ENCODE results near the gene SDHA.
"Not testable (repeated sequence)": the region's sequence is repeated elsewhere in the genome, so short reads cannot be mapped to it uniquely, and the experiment has no call there.

Gene SDHA

GRCh38 chr5:218457-219291 is 554 bp downstream of the SDHA start:
- no CpG with 5 or more reads among the region's 73 CpGs for WGBS, 2 donors (ENCODE audit: extremely low coverage in 2 of 2, insufficient read length in 2 of 2, insufficient replicate concordance in 1 of 2)
- peak; percentile 24 for DNase-seq (ENCODE audit: low spot score)
- H2BK120ac ChIP-seq (ENCODE audit: low read depth, low read length) = no peak overlapping the region
- H2BK15ac ChIP-seq (ENCODE audit: low read length) = no peak overlapping the region
- peak overlapping the region; percentile 65 for H3K23ac ChIP-seq (ENCODE audit: low read depth, low read length, poor library complexity)
- H3K79me1 ChIP-seq (ENCODE audit: low read depth, low read length) = peaks cover 4% of the 10 kb centered on the region
- H3K9me3 ChIP-seq (replicated peaks in 1 of 2; ENCODE audit: control insufficient read depth in 2 of 2, insufficient read depth in 1 of 2, low read depth in 1 of 2, low read length in 2 of 2) = no peaks in the 10 kb centered on the region
- no peaks in the 10 kb centered on the region for H3K27me3 ChIP-seq (ENCODE audit: control insufficient read depth in 3 of 3, insufficient read depth in 3 of 3, low read depth in 1 of 3, low read length in 3 of 3)
- peak overlapping the region; percentile 81 for H3K9ac ChIP-seq (ENCODE audit: low read depth, low read length, poor library complexity)
- peak overlapping the region; percentile 88 for H2AFZ ChIP-seq (ENCODE audit: low read length)
- H3K27ac ChIP-seq (replicated peaks; ENCODE audit: low read length) = no peak overlapping the region
- H3K18ac ChIP-seq (ENCODE audit: low read length) = peak overlapping the region; percentile 77
- no peak overlapping the region for H4K8ac ChIP-seq (ENCODE audit: low read depth, low read length)
- H3K4me3 ChIP-seq (ENCODE audit: low read length in 2 of 2) = peak overlapping the region; percentile 86 to 97
- H4K91ac ChIP-seq (ENCODE audit: low read depth, low read length, poor library complexity) = no peak overlapping the region
- peak overlapping the region; percentile 61 for H2BK5ac ChIP-seq (ENCODE audit: low read length)
- peak overlapping the region; percentile 24 for H2AK5ac ChIP-seq (ENCODE audit: low read depth, low read length)
- H3K4me2 ChIP-seq (ENCODE audit: insufficient read depth, low read length, poor library complexity, severe bottlenecking) = peak overlapping the region; percentile 72
- H3K4ac ChIP-seq (ENCODE audit: low read length) = no peak overlapping the region
- no peak overlapping the region for H2BK12ac ChIP-seq (ENCODE audit: low read length)
- H3K14ac ChIP-seq (ENCODE audit: low read length) = no peak overlapping the region
- H3K4me1 ChIP-seq (ENCODE audit: control insufficient read depth in 2 of 2, insufficient read depth in 1 of 2, low read depth in 1 of 2, low read length in 2 of 2) = peaks cover 3 to 8% of the 10 kb centered on the region in 2 donors
- peaks cover 7 to 31% of the 10 kb centered on the region in 2 donors for H3K36me3 ChIP-seq (replicated peaks in 1 of 2; ENCODE audit: control insufficient read depth in 2 of 2, insufficient read depth in 2 of 2, low read length in 2 of 2)

GRCh38 chr5:219460-219863 is 1.3 kb downstream of the SDHA start:
- no peak overlapping the region for H3K9ac ChIP-seq (ENCODE audit: low read depth, low read length, poor library complexity)
- no peak overlapping the region for H2BK120ac ChIP-seq (ENCODE audit: low read depth, low read length)
- no CpG with 5 or more reads among the region's 9 CpGs for WGBS, 2 donors (ENCODE audit: extremely low coverage in 2 of 2, insufficient read length in 2 of 2, insufficient replicate concordance in 1 of 2)

GRCh38 chr5:219991-220390 is 1.9 kb downstream of the SDHA start:
- Histone ChIP-seq H3K14ac (ENCODE audit: low read length) (no peak overlapping the region), H3K9ac (ENCODE audit: low read depth, low read length, poor library complexity) (no peak overlapping the region), H3K4ac (ENCODE audit: low read length) (no peak overlapping the region), H3K18ac (ENCODE audit: low read length) (no peak overlapping the region), H3K9me3 (replicated peaks in 1 of 2; ENCODE audit: control insufficient read depth in 2 of 2, insufficient read depth in 1 of 2, low read depth in 1 of 2, low read length in 2 of 2) (no peaks in the 10 kb centered on the region), H3K27ac (replicated peaks; ENCODE audit: low read length) (no peak overlapping the region), H3K4me3 (ENCODE audit: low read length in 2 of 2) (no peak overlapping the region), H3K27me3 (ENCODE audit: control insufficient read depth in 3 of 3, insufficient read depth in 3 of 3, low read depth in 1 of 3, low read length in 3 of 3) (no peaks in the 10 kb centered on the region), H4K8ac (ENCODE audit: low read depth, low read length) (no peak overlapping the region), H3K4me1 (ENCODE audit: control insufficient read depth in 2 of 2, insufficient read depth in 1 of 2, low read depth in 1 of 2, low read length in 2 of 2) (peaks cover 3 to 8% of the 10 kb centered on the region in 2 donors), H3K4me2 (ENCODE audit: insufficient read depth, low read length, poor library complexity, severe bottlenecking) (no peak overlapping the region), H2AFZ (ENCODE audit: low read length) (no peak overlapping the region), H2BK15ac (ENCODE audit: low read length) (no peak overlapping the region), H3K23ac (ENCODE audit: low read depth, low read length, poor library complexity) (no peak overlapping the region), H3K79me1 (ENCODE audit: low read depth, low read length) (peaks cover 4% of the 10 kb centered on the region), H2AK5ac (ENCODE audit: low read depth, low read length) (no peak overlapping the region), H3K36me3 (replicated peaks in 1 of 2; ENCODE audit: control insufficient read depth in 2 of 2, insufficient read depth in 2 of 2, low read length in 2 of 2) (peaks cover 9 to 33% of the 10 kb centered on the region in 2 donors), H2BK12ac (ENCODE audit: low read length) (no peak overlapping the region), H2BK5ac (ENCODE audit: low read length) (no peak overlapping the region), H4K91ac (ENCODE audit: low read depth, low read length, poor library complexity) (no peak overlapping the region), H2BK120ac (ENCODE audit: low read depth, low read length) (no peak overlapping the region)
- DNase-seq (ENCODE audit: low spot score) = no peak
- no CpG with 5 or more reads among the region's 4 CpGs for WGBS, 2 donors (ENCODE audit: extremely low coverage in 2 of 2, insufficient read length in 2 of 2, insufficient replicate concordance in 1 of 2)

More at GRCh38 chr5:219460-219863, 1.3 kb downstream of the SDHA start:
- Histone ChIP-seq H4K91ac (ENCODE audit: low read depth, low read length, poor library complexity) (no peak overlapping the region), H4K8ac (ENCODE audit: low read depth, low read length) (no peak overlapping the region), H3K9me3 (replicated peaks in 1 of 2; ENCODE audit: control insufficient read depth in 2 of 2, insufficient read depth in 1 of 2, low read depth in 1 of 2, low read length in 2 of 2) (no peaks in the 10 kb centered on the region), H3K36me3 (replicated peaks in 1 of 2; ENCODE audit: control insufficient read depth in 2 of 2, insufficient read depth in 2 of 2, low read length in 2 of 2) (peaks cover 7 to 31% of the 10 kb centered on the region in 2 donors), H3K4ac (ENCODE audit: low read length) (no peak overlapping the region), H3K4me1 (ENCODE audit: control insufficient read depth in 2 of 2, insufficient read depth in 1 of 2, low read depth in 1 of 2, low read length in 2 of 2) (peaks cover 3 to 8% of the 10 kb centered on the region in 2 donors), H2BK5ac (ENCODE audit: low read length) (no peak overlapping the region), H3K4me3 (ENCODE audit: low read length in 2 of 2) (peak overlapping the region in 1 of 2 donors; percentile 86), H3K27me3 (ENCODE audit: control insufficient read depth in 3 of 3, insufficient read depth in 3 of 3, low read depth in 1 of 3, low read length in 3 of 3) (no peaks in the 10 kb centered on the region), H3K79me1 (ENCODE audit: low read depth, low read length) (peaks cover 4% of the 10 kb centered on the region), H3K14ac (ENCODE audit: low read length) (no peak overlapping the region), H2BK12ac (ENCODE audit: low read length) (no peak overlapping the region), H3K23ac (ENCODE audit: low read depth, low read length, poor library complexity) (no peak overlapping the region), H2BK15ac (ENCODE audit: low read length) (no peak overlapping the region), H3K4me2 (ENCODE audit: insufficient read depth, low read length, poor library complexity, severe bottlenecking) (peak overlapping the region; percentile 37), H3K18ac (ENCODE audit: low read length) (no peak overlapping the region), H2AFZ (ENCODE audit: low read length) (no peak overlapping the region), H2AK5ac (ENCODE audit: low read depth, low read length) (no peak overlapping the region), H3K27ac (replicated peaks; ENCODE audit: low read length) (no peak overlapping the region)
- DNase-seq (ENCODE audit: low spot score) = no peak

GRCh38 chr5:222951-223715 is 5.0 kb downstream of the SDHA start:
- H3K4me2 ChIP-seq (ENCODE audit: insufficient read depth, low read length, poor library complexity, severe bottlenecking); H2BK15ac ChIP-seq (ENCODE audit: low read length); H3K9me3 ChIP-seq (replicated peaks in 1 of 2; ENCODE audit: control insufficient read depth in 2 of 2, insufficient read depth in 1 of 2, low read depth in 1 of 2, low read length in 2 of 2); H3K14ac ChIP-seq (ENCODE audit: low read length); H2AFZ ChIP-seq (ENCODE audit: low read length); H4K91ac ChIP-seq (ENCODE audit: low read depth, low read length, poor library complexity); H4K8ac ChIP-seq (ENCODE audit: low read depth, low read length); H3K27me3 ChIP-seq (ENCODE audit: control insufficient read depth in 3 of 3, insufficient read depth in 3 of 3, low read depth in 1 of 3, low read length in 3 of 3); H3K79me1 ChIP-seq (ENCODE audit: low read depth, low read length); H3K4me3 ChIP-seq (ENCODE audit: low read length in 2 of 2); H3K23ac ChIP-seq (ENCODE audit: low read depth, low read length, poor library complexity); H3K4me1 ChIP-seq (ENCODE audit: control insufficient read depth in 2 of 2, insufficient read depth in 1 of 2, low read depth in 1 of 2, low read length in 2 of 2); H2BK120ac ChIP-seq (ENCODE audit: low read depth, low read length); H2AK5ac ChIP-seq (ENCODE audit: low read depth, low read length); H3K18ac ChIP-seq (ENCODE audit: low read length); DNase-seq (ENCODE audit: low spot score); H2BK5ac ChIP-seq (ENCODE audit: low read length); H3K9ac ChIP-seq (ENCODE audit: low read depth, low read length, poor library complexity); H2BK12ac ChIP-seq (ENCODE audit: low read length); H3K27ac ChIP-seq (replicated peaks; ENCODE audit: low read length); H3K4ac ChIP-seq (ENCODE audit: low read length): not testable (repeated sequence)
- no CpG with 5 or more reads among the region's 6 CpGs for WGBS, 2 donors (ENCODE audit: extremely low coverage in 2 of 2, insufficient read length in 2 of 2, insufficient replicate concordance in 1 of 2)
- H3K36me3 ChIP-seq (replicated peaks in 1 of 2; ENCODE audit: control insufficient read depth in 2 of 2, insufficient read depth in 2 of 2, low read length in 2 of 2) = peaks cover 26 to 51% of the 10 kb centered on the region in 2 donors
